T-helper 2 cell treated with Interferon-gamma antibody and Interleukin-4, amounts not matched to agents 5 μg/mL and 100 μg/mL, for 36 hours (primary cell): Measurements from ENCODE around the gene CYP19A1.
"Not testable (repeated sequence)": the region's sequence is repeated elsewhere in the genome, so short reads cannot be mapped to it uniquely, and the experiment has no call there.

ENCODE experiments used
- DNase-seq: peaks from one replicate; pipeline ENCODE4 v3.0.0; 2021; ENCODE audit warnings: low spot score
- H3K27ac Mint-ChIP-seq: one replicate; pipeline ENCODE4 v1.8.0; 2021; ENCODE audit warnings: mild to moderate bottlenecking, mixed read lengths
- H3K27me3 Mint-ChIP-seq: one replicate; pipeline ENCODE4 v1.8.0; 2021; ENCODE audit warnings: low read depth, mixed read lengths
- H3K36me3 Mint-ChIP-seq: one replicate; pipeline ENCODE4 v1.8.0; 2021; ENCODE audit warnings: low read depth, mixed read lengths
- H3K4me1 Mint-ChIP-seq: one replicate; pipeline ENCODE4 v1.8.0; 2021; ENCODE audit warnings: low read depth, mixed read lengths
- H3K4me3 Mint-ChIP-seq: one replicate; pipeline ENCODE4 v1.8.0; 2022; ENCODE audit warnings: mild to moderate bottlenecking, moderate library complexity, mixed read lengths
- H3K9me3 Mint-ChIP-seq: one replicate; pipeline ENCODE4 v1.8.0; 2021; ENCODE audit warnings: mixed read lengths

CYP19A1 gene

GRCh38 chr15:51265037-51265555, 73.3 kb downstream of the CYP19A1 start:
- Mint-ChIP-seq H3K4me3 (no peak overlapping the region), H3K4me1 (peaks cover 15% of the 10 kb centered on the region), H3K9me3 (peaks cover 6% of the 10 kb centered on the region), H3K36me3 (no peaks in the 10 kb centered on the region), H3K27ac (no peak overlapping the region), H3K27me3 (peaks cover 37% of the 10 kb centered on the region)
- no peak for DNase-seq

DNA sequence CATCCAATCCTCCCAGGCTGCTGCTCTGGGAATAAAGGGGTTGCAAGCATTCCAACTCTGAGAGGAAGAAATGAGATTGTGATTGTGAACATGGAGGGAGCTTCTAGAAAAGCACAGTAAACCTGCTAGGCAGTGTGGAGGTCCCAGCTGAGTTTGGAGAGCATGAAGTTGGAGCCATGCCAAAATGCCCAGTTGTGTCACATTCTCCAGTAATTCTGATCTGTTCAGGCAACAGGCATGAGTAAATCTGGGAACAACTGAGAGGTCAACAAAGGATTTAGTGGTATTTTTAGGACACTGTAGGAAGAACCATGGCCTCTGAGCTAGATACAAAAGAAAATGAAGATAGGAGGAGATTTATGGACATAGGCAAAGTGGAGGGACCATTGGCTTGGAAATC, 74.7 kb downstream of the CYP19A1 start:
- Mint-ChIP-seq H3K27me3 (peaks cover 26% of the 10 kb centered on the region), H3K27ac (no peak overlapping the region), H3K36me3 (no peaks in the 10 kb centered on the region), H3K4me1 (peaks cover 12% of the 10 kb centered on the region), H3K9me3 (peaks cover 6% of the 10 kb centered on the region), H3K4me3 (no peak overlapping the region)
- DNase-seq: no peak

- Mint-ChIP-seq H3K36me3 (no peaks in the 10 kb centered on the region), H3K4me3 (no peak overlapping the region), H3K27ac (no peak overlapping the region), H3K4me1 (peaks cover 9% of the 10 kb centered on the region), H3K9me3 (peaks cover 6% of the 10 kb centered on the region), H3K27me3 (peaks cover 20% of the 10 kb centered on the region)
- no peak for DNase-seq
These were observed 75.3 kb downstream of the CYP19A1 start for GRCh38 chr15:51263116-51263515.

DNA sequence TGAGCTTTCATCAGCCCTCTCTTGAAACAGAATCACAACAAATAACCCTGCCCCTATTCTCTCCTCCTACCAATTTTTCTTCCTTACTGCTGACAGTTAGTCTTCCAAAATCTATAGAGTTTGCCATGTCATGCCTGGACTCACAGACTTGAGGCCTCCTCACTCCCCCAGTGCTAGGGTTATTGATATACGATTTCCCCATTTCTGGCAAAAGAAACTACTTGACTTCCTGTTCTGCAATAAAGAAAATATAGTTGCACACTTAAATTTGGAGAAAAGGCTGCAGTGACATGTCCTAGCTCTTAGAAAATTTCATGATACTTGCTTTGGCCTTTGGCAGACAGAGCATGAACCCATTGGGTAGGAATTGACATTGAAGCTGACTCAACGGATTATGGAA, 75.9 kb downstream of the CYP19A1 start:
- H3K4me1 Mint-ChIP-seq: peaks cover 4% of the 10 kb centered on the region
- H3K27me3 Mint-ChIP-seq: peaks cover 17% of the 10 kb centered on the region
- no peak overlapping the region for H3K4me3 Mint-ChIP-seq
- peaks cover 6% of the 10 kb centered on the region for H3K9me3 Mint-ChIP-seq
- no peak overlapping the region for H3K27ac Mint-ChIP-seq
- no peak for DNase-seq
- H3K36me3 Mint-ChIP-seq: no peaks in the 10 kb centered on the region

- H3K4me3 Mint-ChIP-seq, DNase-seq, H3K4me1 Mint-ChIP-seq, H3K9me3 Mint-ChIP-seq, H3K36me3 Mint-ChIP-seq, H3K27me3 Mint-ChIP-seq, H3K27ac Mint-ChIP-seq: not testable (repeated sequence)
These were observed 77.3 kb downstream of the CYP19A1 start for GRCh38 chr15:51261113-51261512.

- H3K9me3 Mint-ChIP-seq: peaks cover 6% of the 10 kb centered on the region
- H3K4me3 Mint-ChIP-seq: no peak overlapping the region
- H3K27me3 Mint-ChIP-seq: no peaks in the 10 kb centered on the region
- peaks cover 4% of the 10 kb centered on the region for H3K4me1 Mint-ChIP-seq
- no peak overlapping the region for H3K27ac Mint-ChIP-seq
- H3K36me3 Mint-ChIP-seq: no peaks in the 10 kb centered on the region
- no peak for DNase-seq
These were observed 78.2 kb downstream of the CYP19A1 start for GRCh38 chr15:51260202-51260601.

DNA sequence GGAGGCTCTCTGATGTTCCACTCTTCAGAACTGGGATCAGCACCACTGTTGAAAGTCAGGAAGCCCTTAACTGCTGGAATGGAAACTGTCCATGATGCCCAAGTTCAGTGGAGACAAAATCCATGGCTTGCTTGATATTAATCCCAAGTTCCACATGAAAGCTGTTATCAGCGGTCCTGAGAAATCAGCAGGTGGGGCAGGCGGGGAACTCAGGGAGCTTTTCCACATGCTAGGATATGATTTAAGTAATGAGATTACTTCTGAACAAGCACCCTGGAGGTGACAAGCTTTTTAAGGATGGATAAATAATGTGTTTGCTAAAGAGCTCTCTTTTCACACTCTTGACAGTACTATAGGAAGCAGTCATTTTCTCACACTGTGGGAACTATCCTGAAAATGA, 82.9 kb downstream of the CYP19A1 start:
- DNase-seq: no peak
- Mint-ChIP-seq H3K4me1 (peaks cover 4% of the 10 kb centered on the region), H3K36me3 (no peaks in the 10 kb centered on the region)

GRCh38 chr15:51253366-51253765, 85.0 kb downstream of the CYP19A1 start:
- H3K27me3 Mint-ChIP-seq: peaks cover 8% of the 10 kb centered on the region
- DNase-seq: no peak
- H3K36me3 Mint-ChIP-seq: no peaks in the 10 kb centered on the region
- H3K4me1 Mint-ChIP-seq: no peaks in the 10 kb centered on the region
- no peak overlapping the region for H3K27ac Mint-ChIP-seq
- H3K9me3 Mint-ChIP-seq: no peaks in the 10 kb centered on the region
- no peak overlapping the region for H3K4me3 Mint-ChIP-seq

More for the DNA sequence above, 82.9 kb downstream of the CYP19A1 start:
- H3K4me3 Mint-ChIP-seq: no peak overlapping the region
- no peaks in the 10 kb centered on the region for H3K9me3 Mint-ChIP-seq
- no peak overlapping the region for H3K27ac Mint-ChIP-seq
- H3K27me3 Mint-ChIP-seq: peaks cover 6% of the 10 kb centered on the region

- H3K4me3 Mint-ChIP-seq: no peak overlapping the region
These were observed 85.7 kb downstream of the CYP19A1 start for GRCh38 chr15:51252671-51253070.

DNA sequence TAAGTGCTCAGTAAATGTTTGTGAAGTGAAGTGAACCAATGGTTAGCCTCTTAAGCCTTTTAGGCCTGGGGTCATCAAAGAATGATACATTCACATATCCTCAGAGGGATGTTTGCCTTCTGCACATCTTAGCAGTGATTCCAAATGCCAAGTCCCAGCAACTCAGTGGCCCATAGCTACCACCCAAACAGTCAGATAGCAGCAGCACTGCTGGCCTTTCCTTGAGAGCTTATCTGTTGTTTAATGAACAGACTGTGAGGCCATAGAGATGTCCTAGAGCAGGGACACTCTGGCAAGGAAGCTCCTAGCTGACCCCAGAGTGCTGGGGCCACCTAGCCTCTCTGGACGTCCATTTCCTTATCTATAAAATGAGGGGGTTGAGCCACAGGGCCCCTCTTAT, 86.8 kb downstream of the CYP19A1 start:
- Mint-ChIP-seq H3K27me3 (peaks cover 12% of the 10 kb centered on the region), H3K36me3 (no peaks in the 10 kb centered on the region), H3K4me1 (no peaks in the 10 kb centered on the region), H3K9me3 (no peaks in the 10 kb centered on the region), H3K4me3 (no peak overlapping the region), H3K27ac (no peak overlapping the region)
- no peak for DNase-seq

More at GRCh38 chr15:51252671-51253070, 85.7 kb downstream of the CYP19A1 start:
- H3K27me3 Mint-ChIP-seq: peaks cover 10% of the 10 kb centered on the region
- H3K4me1 Mint-ChIP-seq: no peaks in the 10 kb centered on the region
- no peak overlapping the region for H3K27ac Mint-ChIP-seq
- no peaks in the 10 kb centered on the region for H3K9me3 Mint-ChIP-seq
- no peaks in the 10 kb centered on the region for H3K36me3 Mint-ChIP-seq
- no peak for DNase-seq

DNA sequence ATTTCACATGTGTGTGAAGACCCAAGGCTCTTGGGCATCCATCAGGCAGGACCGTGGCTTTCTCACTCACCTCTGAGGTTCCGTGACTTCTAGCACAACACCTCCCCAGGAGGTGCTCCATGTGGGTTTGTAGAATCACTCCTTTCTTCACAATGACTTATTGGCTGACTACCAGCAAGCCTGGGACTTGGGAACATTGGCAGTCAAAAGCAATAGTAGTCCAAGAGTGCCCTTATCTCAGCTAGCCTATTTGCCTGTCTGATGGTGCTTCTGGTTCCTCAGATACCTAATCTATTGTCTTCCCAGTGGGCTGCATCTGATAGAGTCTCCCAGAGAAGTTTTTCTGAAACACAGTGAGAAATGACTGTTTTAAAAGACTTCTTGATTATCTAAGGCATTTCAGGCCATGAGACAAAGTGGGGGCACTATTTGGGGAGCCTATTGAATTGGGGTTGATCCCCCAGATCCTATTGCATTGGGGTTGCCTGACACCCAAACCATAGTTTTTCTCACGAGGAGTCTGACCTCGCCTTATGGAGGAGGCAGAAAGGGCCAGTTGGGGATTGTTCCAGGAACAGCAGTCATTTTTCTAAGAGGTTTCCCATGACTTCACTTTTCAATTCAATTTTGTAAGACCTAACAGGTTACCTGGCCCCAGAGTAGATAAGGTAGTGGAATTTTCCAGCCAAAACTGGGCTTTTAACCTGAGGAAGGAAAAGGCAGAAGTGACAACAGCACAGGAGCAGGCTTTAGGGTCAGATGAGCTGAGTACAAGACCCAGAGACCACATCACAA, 88.0 kb downstream of the CYP19A1 start:
- Mint-ChIP-seq H3K9me3 (no peaks in the 10 kb centered on the region), H3K27me3 (peaks cover 12% of the 10 kb centered on the region), H3K4me3 (no peak overlapping the region), H3K27ac (no peak overlapping the region), H3K36me3 (no peaks in the 10 kb centered on the region), H3K4me1 (no peaks in the 10 kb centered on the region)
- no peak for DNase-seq

DNA sequence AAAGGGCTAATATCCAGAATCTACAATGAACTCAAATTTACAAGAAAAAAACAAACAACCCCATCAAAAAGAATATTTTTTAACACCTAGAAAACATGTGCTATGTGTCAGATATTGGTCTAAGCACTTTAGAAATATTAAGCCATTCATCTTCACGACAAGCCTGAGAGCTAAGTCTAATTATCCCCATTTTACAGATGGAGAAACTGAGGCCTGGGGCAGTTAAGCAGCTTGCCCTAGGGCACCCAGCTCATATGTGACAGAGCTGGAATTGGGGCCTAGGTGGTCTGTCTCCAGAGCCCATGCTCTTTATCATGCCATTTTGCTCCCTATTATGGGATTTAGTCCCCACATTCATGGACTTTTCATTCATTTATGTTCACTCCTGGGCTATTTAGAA, 92.8 kb downstream of the CYP19A1 start:
- Mint-ChIP-seq H3K4me1 (peaks cover 24% of the 10 kb centered on the region), H3K27ac (no peak overlapping the region), H3K9me3 (no peaks in the 10 kb centered on the region), H3K4me3 (no peak overlapping the region), H3K36me3 (no peaks in the 10 kb centered on the region), H3K27me3 (peaks cover 5% of the 10 kb centered on the region)
- DNase-seq: no peak

DNA sequence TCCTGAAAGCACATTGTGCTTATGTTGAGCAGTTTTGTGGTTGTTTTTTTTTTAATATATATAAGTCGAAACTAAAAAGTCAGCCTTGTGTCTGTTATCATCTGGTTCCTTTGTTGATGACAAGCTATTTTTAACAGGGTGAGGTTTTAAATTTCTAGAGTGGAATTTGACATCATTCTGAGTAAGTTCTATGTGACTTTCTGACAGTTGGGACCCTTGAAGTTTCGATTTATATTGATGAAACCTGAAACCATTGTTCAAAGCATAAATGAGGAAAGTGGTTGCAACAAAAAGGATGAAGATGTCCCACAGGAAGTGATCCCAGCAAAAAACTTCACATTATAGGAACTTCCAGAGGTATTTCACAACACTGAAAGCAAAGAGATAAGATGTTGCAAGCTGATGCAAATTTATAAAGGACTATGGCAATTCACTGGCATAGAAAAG, 94.0 kb downstream of the CYP19A1 start:
- H3K9me3 Mint-ChIP-seq: no peaks in the 10 kb centered on the region
- peak overlapping the region; percentile 64 for H3K4me3 Mint-ChIP-seq

DNA sequence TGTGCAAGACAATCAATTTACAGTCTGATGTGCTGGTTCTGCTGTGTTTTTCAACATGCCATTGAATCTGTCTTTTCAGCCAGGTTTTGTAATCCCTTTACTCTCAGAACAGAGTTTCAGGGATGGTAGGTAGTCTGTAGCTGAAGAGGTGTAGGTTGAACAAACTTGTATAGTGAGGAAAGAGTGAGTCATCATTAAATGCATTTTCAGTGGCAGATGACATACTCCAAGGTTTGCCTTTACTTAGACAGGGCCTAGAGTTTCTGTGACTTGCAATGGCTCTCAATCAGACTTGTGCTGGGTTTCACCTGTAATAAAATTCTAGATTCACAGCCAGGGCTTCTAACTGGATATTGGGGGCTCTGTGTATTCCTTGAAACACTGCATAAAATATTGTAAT, 94.6 kb downstream of the CYP19A1 start:
- no peak for DNase-seq
- no peak overlapping the region for H3K4me3 Mint-ChIP-seq
- peaks cover 11% of the 10 kb centered on the region for H3K27me3 Mint-ChIP-seq
- no peaks in the 10 kb centered on the region for H3K9me3 Mint-ChIP-seq
- H3K4me1 Mint-ChIP-seq: peaks cover 32% of the 10 kb centered on the region
- peak overlapping the region; percentile 82 for H3K27ac Mint-ChIP-seq
- no peaks in the 10 kb centered on the region for H3K36me3 Mint-ChIP-seq

More for the DNA sequence above, 94.0 kb downstream of the CYP19A1 start:
- no peak for DNase-seq
- Mint-ChIP-seq H3K36me3 (no peaks in the 10 kb centered on the region), H3K27me3 (peaks cover 8% of the 10 kb centered on the region), H3K27ac (peak overlapping the region; percentile 82), H3K4me1 (peaks cover 31% of the 10 kb centered on the region)
